Hepatocyte (in vitro differentiated cells): Measurements from ENCODE around the gene PRSS3.

Experiments used
- CTCF ChIP-seq: fragments of 200-600 bp; sonication (generic); IDR thresholded peaks from 2 replicates; pipeline ENCODE4 v1.5.1; 2016; ENCODE audit warnings: antibody characterized with exemption, mild to moderate bottlenecking; ENCODE audit not compliant: poor library complexity
- EZH2 ChIP-seq: fragments of 200-600 bp; sonication (generic); IDR thresholded peaks from 2 replicates; pipeline ENCODE4 v1.6.1; 2016; ENCODE audit warnings: antibody characterized with exemption, mild to moderate bottlenecking, borderline replicate concordance
- EZH2phosphoT487 ChIP-seq: fragments of 200-600 bp; sonication (generic); IDR thresholded peaks from one replicate; pipeline ENCODE4 v1.6.1; 2018; ENCODE audit warnings: antibody characterized with exemption, mild to moderate bottlenecking, low read depth, moderate library complexity; ENCODE audit not compliant: unreplicated experiment, severe bottlenecking

DNA sequence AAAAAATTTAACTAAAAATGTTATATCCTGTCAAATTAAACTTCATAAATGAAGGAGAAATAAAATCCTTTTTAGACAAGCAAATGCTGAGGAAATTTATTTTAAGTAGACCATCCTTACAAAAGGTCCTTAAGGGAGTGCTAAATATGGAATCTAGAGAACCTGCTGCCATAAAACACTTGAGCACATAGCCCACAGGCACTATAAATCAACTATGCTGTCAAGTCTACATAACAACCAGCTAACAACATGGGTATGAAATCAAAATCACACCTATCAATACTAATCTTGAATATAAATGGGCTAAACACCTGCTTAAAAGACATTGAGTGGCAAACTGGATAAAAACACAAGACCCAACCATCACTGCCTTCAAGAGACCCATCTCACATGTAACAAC lies 15.1 kb upstream of the PRSS3 start:
- TF ChIP-seq EZH2, result no peak
- no peak for TF ChIP-seq CTCF
- TF ChIP-seq EZH2phosphoT487, result no peak
